Measurements from ENCODE around the gene SERTM1. TPM values are rescaled to one million over a fixed set of nuclear protein-coding genes. Genes with fewer than 3 reads are reported as not detected.

The SERTM1 gene
- total RNA-seq (10 to 100 TPM in 1 of 2 donors, 1 to 10 TPM in 1; 2.9 to 14.3 TPM), polyA plus RNA-seq (ENCODE audit: insufficient read length in 2 of 2) (1 to 10 TPM; 6.6 to 8.3 TPM)
- long read RNA-seq, donor 1, partial matches to known transcripts, result 0 of 3 reads
- long read RNA-seq, donor 1, other reads (novel, unspliced or antisense), result 0 of 3 reads
- long read RNA-seq, donor 2, partial matches to known transcripts, result 0 of 1 reads
- long read RNA-seq, donor 2, other reads (novel, unspliced or antisense), result 0 of 1 reads
- long read RNA-seq, donor 3, partial matches to known transcripts, result 0 of 2 reads
- long read RNA-seq, donor 3, other reads (novel, unspliced or antisense), result 0 of 2 reads
- long read RNA-seq, donor 4, partial matches to known transcripts, result 0 of 3 reads
- long read RNA-seq, donor 4, other reads (novel, unspliced or antisense), result 0 of 3 reads

GRCh38 chr13:36673838-36674326, at the start of gene SERTM1:
TSS of gene SERTM1 (plus strand) at chr13:36674020. CDS start at chr13:36695079, 21,059 bp downstream.
- Histone ChIP-seq H3K9me3 (ENCODE audit: control insufficient read depth, insufficient read depth, low read length) (no peaks in the 10 kb centered on the region), H3K36me3 (ENCODE audit: control insufficient read depth, insufficient read depth, low read length) (no peaks in the 10 kb centered on the region), H3K4me3 (ENCODE audit: low read depth, low read length) (peak within 1 kb of the TSS; percentile 24), H3K4me1 (ENCODE audit: control insufficient read depth, insufficient read depth, low read length) (peaks cover 15% of the 10 kb centered on the region), H3K27ac (ENCODE audit: low read depth, low read length) (no peak within 1 kb of the TSS), H3K27me3 (ENCODE audit: control insufficient read depth, insufficient read depth, low read length) (peaks cover 29% of the 10 kb centered on the region)
- DNase-seq (ENCODE audit: low read depth in 4 of 6, low spot score in 6 of 6), result peak in 3 of 6 donors; percentile 19 to 84 (median 78)
- WGBS (ENCODE audit: insufficient coverage), result under 1% methylated on average over 54 of the region's 56 CpGs

GRCh38 chr13:36628377-36629056, 45.3 kb upstream of the SERTM1 start:
- Histone ChIP-seq H3K27me3 (ENCODE audit: control insufficient read depth, insufficient read depth, low read length) (no peaks in the 10 kb centered on the region), H3K4me3 (ENCODE audit: low read depth, low read length) (no peak overlapping the region), H3K36me3 (ENCODE audit: control insufficient read depth, insufficient read depth, low read length) (no peaks in the 10 kb centered on the region), H3K9me3 (ENCODE audit: control insufficient read depth, insufficient read depth, low read length) (no peaks in the 10 kb centered on the region), H3K27ac (ENCODE audit: low read depth, low read length) (no peak overlapping the region), H3K4me1 (ENCODE audit: control insufficient read depth, insufficient read depth, low read length) (no peaks in the 10 kb centered on the region)
- 55% methylated on average over 2 of the region's 5 CpGs for WGBS (ENCODE audit: insufficient coverage)
- DNase-seq (ENCODE audit: low read depth in 4 of 6, low spot score in 6 of 6), result no peak

GRCh38 chr13:36629057-36629385, 44.8 kb upstream of the SERTM1 start:
- Histone ChIP-seq H3K36me3 (ENCODE audit: control insufficient read depth, insufficient read depth, low read length) (no peaks in the 10 kb centered on the region), H3K27me3 (ENCODE audit: control insufficient read depth, insufficient read depth, low read length) (no peaks in the 10 kb centered on the region), H3K9me3 (ENCODE audit: control insufficient read depth, insufficient read depth, low read length) (no peaks in the 10 kb centered on the region), H3K27ac (ENCODE audit: low read depth, low read length) (no peak overlapping the region), H3K4me3 (ENCODE audit: low read depth, low read length) (no peak overlapping the region), H3K4me1 (ENCODE audit: control insufficient read depth, insufficient read depth, low read length) (no peaks in the 10 kb centered on the region)
- DNase-seq (ENCODE audit: low read depth in 4 of 6, low spot score in 6 of 6), result no peak
- 70% methylated on average over 2 of the region's 2 CpGs for WGBS (ENCODE audit: insufficient coverage)

GRCh38 chr13:36630181-36630803, 43.5 kb upstream of the SERTM1 start:
- Histone ChIP-seq H3K4me3 (ENCODE audit: low read depth, low read length) (no peak overlapping the region), H3K27ac (ENCODE audit: low read depth, low read length) (no peak overlapping the region), H3K4me1 (ENCODE audit: control insufficient read depth, insufficient read depth, low read length) (no peaks in the 10 kb centered on the region), H3K36me3 (ENCODE audit: control insufficient read depth, insufficient read depth, low read length) (no peaks in the 10 kb centered on the region), H3K27me3 (ENCODE audit: control insufficient read depth, insufficient read depth, low read length) (no peaks in the 10 kb centered on the region), H3K9me3 (ENCODE audit: control insufficient read depth, insufficient read depth, low read length) (no peaks in the 10 kb centered on the region)
- no peak for DNase-seq (ENCODE audit: low read depth in 4 of 6, low spot score in 6 of 6)
- WGBS (ENCODE audit: insufficient coverage), result 100% methylated on average over 1 of the region's 2 CpGs

- WGBS (ENCODE audit: insufficient coverage), result no CpG with 5 or more reads among the region's 1 CpG
These were observed 34.2 kb upstream of the SERTM1 start for GRCh38 chr13:36639610-36640009.

GRCh38 chr13:36650611-36651010, 23.2 kb upstream of the SERTM1 start:
- Histone ChIP-seq H3K9me3 (ENCODE audit: control insufficient read depth, insufficient read depth, low read length) (no peaks in the 10 kb centered on the region), H3K4me3 (ENCODE audit: low read depth, low read length) (no peak overlapping the region), H3K36me3 (ENCODE audit: control insufficient read depth, insufficient read depth, low read length) (no peaks in the 10 kb centered on the region), H3K27me3 (ENCODE audit: control insufficient read depth, insufficient read depth, low read length) (no peaks in the 10 kb centered on the region), H3K4me1 (ENCODE audit: control insufficient read depth, insufficient read depth, low read length) (no peaks in the 10 kb centered on the region), H3K27ac (ENCODE audit: low read depth, low read length) (no peak overlapping the region)
- no CpG with 5 or more reads among the region's 1 CpG for WGBS (ENCODE audit: insufficient coverage)
- peak in 1 of 6 donors; percentile 71 for DNase-seq (ENCODE audit: low read depth in 4 of 6, low spot score in 6 of 6)

More at GRCh38 chr13:36639610-36640009, 34.2 kb upstream of the SERTM1 start:
- no peak for DNase-seq (ENCODE audit: low read depth in 4 of 6, low spot score in 6 of 6)
- H3K36me3 ChIP-seq (ENCODE audit: control insufficient read depth, insufficient read depth, low read length), result no peaks in the 10 kb centered on the region
- H3K9me3 ChIP-seq (ENCODE audit: control insufficient read depth, insufficient read depth, low read length), result no peaks in the 10 kb centered on the region
- H3K4me3 ChIP-seq (ENCODE audit: low read depth, low read length), result no peak overlapping the region
- H3K4me1 ChIP-seq (ENCODE audit: control insufficient read depth, insufficient read depth, low read length), result no peaks in the 10 kb centered on the region
- H3K27ac ChIP-seq (ENCODE audit: low read depth, low read length), result no peak overlapping the region
- no peaks in the 10 kb centered on the region for H3K27me3 ChIP-seq (ENCODE audit: control insufficient read depth, insufficient read depth, low read length)

- Histone ChIP-seq H3K4me3 (ENCODE audit: low read depth, low read length) (no peak overlapping the region), H3K4me1 (ENCODE audit: control insufficient read depth, insufficient read depth, low read length) (no peaks in the 10 kb centered on the region), H3K27ac (ENCODE audit: low read depth, low read length) (no peak overlapping the region), H3K36me3 (ENCODE audit: control insufficient read depth, insufficient read depth, low read length) (no peaks in the 10 kb centered on the region), H3K27me3 (ENCODE audit: control insufficient read depth, insufficient read depth, low read length) (no peaks in the 10 kb centered on the region), H3K9me3 (ENCODE audit: control insufficient read depth, insufficient read depth, low read length) (no peaks in the 10 kb centered on the region)
- 100% methylated on average over 1 of the region's 3 CpGs for WGBS (ENCODE audit: insufficient coverage)
- no peak for DNase-seq (ENCODE audit: low read depth in 4 of 6, low spot score in 6 of 6)
These were observed 8.2 kb upstream of the SERTM1 start for GRCh38 chr13:36665630-36666029.

- H3K27ac ChIP-seq (ENCODE audit: low read depth, low read length), result no peak overlapping the region
These were observed 7.2 kb upstream of the SERTM1 start for GRCh38 chr13:36666477-36667229.

GRCh38 chr13:36668316-36668715, 5.5 kb upstream of the SERTM1 start:
- no peak for DNase-seq (ENCODE audit: low read depth in 4 of 6, low spot score in 6 of 6)
- Histone ChIP-seq H3K27ac (ENCODE audit: low read depth, low read length) (no peak overlapping the region), H3K4me1 (ENCODE audit: control insufficient read depth, insufficient read depth, low read length) (peaks cover 2% of the 10 kb centered on the region), H3K27me3 (ENCODE audit: control insufficient read depth, insufficient read depth, low read length) (peaks cover 4% of the 10 kb centered on the region), H3K9me3 (ENCODE audit: control insufficient read depth, insufficient read depth, low read length) (no peaks in the 10 kb centered on the region), H3K36me3 (ENCODE audit: control insufficient read depth, insufficient read depth, low read length) (no peaks in the 10 kb centered on the region), H3K4me3 (ENCODE audit: low read depth, low read length) (no peak overlapping the region)
- 86% methylated on average over 1 of the region's 2 CpGs for WGBS (ENCODE audit: insufficient coverage)

More at GRCh38 chr13:36666477-36667229, 7.2 kb upstream of the SERTM1 start:
- 67% methylated on average over 6 of the region's 9 CpGs for WGBS (ENCODE audit: insufficient coverage)
- no peaks in the 10 kb centered on the region for H3K27me3 ChIP-seq (ENCODE audit: control insufficient read depth, insufficient read depth, low read length)
- DNase-seq (ENCODE audit: low read depth in 4 of 6, low spot score in 6 of 6), result peak in 1 of 6 donors; percentile 58
- H3K9me3 ChIP-seq (ENCODE audit: control insufficient read depth, insufficient read depth, low read length), result no peaks in the 10 kb centered on the region
- H3K36me3 ChIP-seq (ENCODE audit: control insufficient read depth, insufficient read depth, low read length), result no peaks in the 10 kb centered on the region
- H3K4me3 ChIP-seq (ENCODE audit: low read depth, low read length), result no peak overlapping the region
- H3K4me1 ChIP-seq (ENCODE audit: control insufficient read depth, insufficient read depth, low read length), result no peaks in the 10 kb centered on the region

Data from spinal cord (tissue), 10 donors.